ENCODE data around the gene TAS2R41. TPM values are rescaled to one million over a fixed set of nuclear protein-coding genes. Genes with fewer than 3 reads are reported as not detected.

The TAS2R41 gene
- total RNA-seq, 2 donors from 2014 or later = 0.59 TPM; not detected in 1

- TF ChIP-seq CTCF (conservative IDR thresholded peaks at IDR 0.05) = no peak
- Histone ChIP-seq H3K27me3 (ENCODE audit: control insufficient read depth, insufficient read depth, low read length, poor library complexity, severe bottlenecking) (no peaks in the 10 kb centered on the region), H3K36me3 (ENCODE audit: control insufficient read depth, insufficient read depth, low read length) (no peaks in the 10 kb centered on the region), H3K27ac (ENCODE audit: low read depth, low read length) (no peak within 1 kb of the TSS), H3K4me3 (ENCODE audit: low read length) (no peak within 1 kb of the TSS), H3K9ac (ENCODE audit: extremely low read depth, low read length, poor library complexity, severe bottlenecking) (no peak within 1 kb of the TSS), H3K4me1 (ENCODE audit: control insufficient read depth, insufficient read depth, low read length) (no peaks in the 10 kb centered on the region), H3K9me3 (ENCODE audit: control insufficient read depth, low read length) (no peaks in the 10 kb centered on the region)
- no peak within 1 kb of the TSS for H3K27ac Mint-ChIP-seq
- WGBS, 2 experiments (ENCODE audit: insufficient coverage in 1 of 2, insufficient read length in 1 of 2) = 80 to 92% methylated on average over 2 to 4 of the region's 4 CpGs
- no peak for DNase-seq
- no peaks in the 10 kb centered on the region for H3K27me3 Mint-ChIP-seq (ENCODE audit: insufficient read depth)
- H3K4me3 Mint-ChIP-seq = no peak within 1 kb of the TSS
- H3K9me3 Mint-ChIP-seq = no peaks in the 10 kb centered on the region
- no peaks in the 10 kb centered on the region for H3K36me3 Mint-ChIP-seq (ENCODE audit: low read depth)
- no peaks in the 10 kb centered on the region for H3K4me1 Mint-ChIP-seq
Observed at GRCh38 chr7:143443153-143443552, 34.5 kb upstream of the TAS2R41 start, which contains the start of gene TAS2R60. Gene TAS2R60, plus strand, starts transcription at chr7:143443453. Its CDS starts 0 bp downstream, at chr7:143443453.

GRCh38 chr7:143444063-143444782 lies 33.5 kb upstream of the TAS2R41 start:
- Mint-ChIP-seq H3K9me3 (no peaks in the 10 kb centered on the region), H3K27ac (no peak overlapping the region), H3K36me3 (ENCODE audit: low read depth) (no peaks in the 10 kb centered on the region), H3K4me1 (no peaks in the 10 kb centered on the region), H3K4me3 (no peak overlapping the region), H3K27me3 (ENCODE audit: insufficient read depth) (no peaks in the 10 kb centered on the region)
- Histone ChIP-seq H3K27ac (ENCODE audit: low read depth, low read length) (no peak overlapping the region), H3K4me1 (ENCODE audit: control insufficient read depth, insufficient read depth, low read length) (no peaks in the 10 kb centered on the region), H3K4me3 (ENCODE audit: low read length) (no peak overlapping the region), H3K36me3 (ENCODE audit: control insufficient read depth, insufficient read depth, low read length) (no peaks in the 10 kb centered on the region), H3K9ac (ENCODE audit: extremely low read depth, low read length, poor library complexity, severe bottlenecking) (no peak overlapping the region), H3K27me3 (ENCODE audit: control insufficient read depth, insufficient read depth, low read length, poor library complexity, severe bottlenecking) (no peaks in the 10 kb centered on the region), H3K9me3 (ENCODE audit: control insufficient read depth, low read length) (no peaks in the 10 kb centered on the region)
- no peak for DNase-seq
- 94 to 98% methylated on average over 6 of the region's 6 CpGs for WGBS, 2 experiments (ENCODE audit: insufficient coverage in 1 of 2, insufficient read length in 1 of 2)
- TF ChIP-seq CTCF (conservative IDR thresholded peaks at IDR 0.05) = no peak

- 88% methylated on average over 1 of the region's 1 CpG; no CpG with 5 or more reads in 1 of the 2 experiments for WGBS, 2 experiments (ENCODE audit: insufficient coverage in 1 of 2, insufficient read length in 1 of 2)
- H3K27me3 ChIP-seq (ENCODE audit: control insufficient read depth, insufficient read depth, low read length, poor library complexity, severe bottlenecking) = no peaks in the 10 kb centered on the region
- no peak for DNase-seq
- H3K27me3 Mint-ChIP-seq (ENCODE audit: insufficient read depth) = no peaks in the 10 kb centered on the region
- H3K9ac ChIP-seq (ENCODE audit: extremely low read depth, low read length, poor library complexity, severe bottlenecking) = no peak overlapping the region
- H3K9me3 Mint-ChIP-seq = no peaks in the 10 kb centered on the region
- H3K4me1 Mint-ChIP-seq = no peaks in the 10 kb centered on the region
- H3K4me3 Mint-ChIP-seq = no peak overlapping the region
- no peaks in the 10 kb centered on the region for H3K4me1 ChIP-seq (ENCODE audit: control insufficient read depth, insufficient read depth, low read length)
- H3K9me3 ChIP-seq (ENCODE audit: control insufficient read depth, low read length) = no peaks in the 10 kb centered on the region
- no peaks in the 10 kb centered on the region for H3K36me3 Mint-ChIP-seq (ENCODE audit: low read depth)
- TF ChIP-seq CTCF (conservative IDR thresholded peaks at IDR 0.05) = no peak
- H3K36me3 ChIP-seq (ENCODE audit: control insufficient read depth, insufficient read depth, low read length) = no peaks in the 10 kb centered on the region
- no peak overlapping the region for H3K27ac Mint-ChIP-seq
- no peak overlapping the region for H3K27ac ChIP-seq (ENCODE audit: low read depth, low read length)
- H3K4me3 ChIP-seq (ENCODE audit: low read length) = no peak overlapping the region
Observed at GRCh38 chr7:143444785-143445184, 32.9 kb upstream of the TAS2R41 start.

All from endodermal cell (in vitro differentiated cells).